NCI-H345 treated with DMSO at 0.1 percent for 48 hours (cell line): Measurements from ENCODE around the gene DYNAP.

Source experiments
- DNase-seq: peaks from one replicate; lab custom pipeline; 2025; ENCODE audit not compliant: unreplicated experiment; lab: John Stamatoyannopoulos, UW

DYNAP gene, protein sequence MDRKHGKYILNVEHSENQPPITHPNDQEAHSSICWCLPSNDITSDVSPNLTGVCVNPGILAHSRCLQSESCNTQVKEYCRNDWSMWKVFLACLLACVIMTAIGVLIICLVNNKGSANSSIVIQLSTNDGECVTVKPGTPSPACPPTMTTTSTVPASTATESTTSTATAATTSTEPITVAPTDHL

DNA sequence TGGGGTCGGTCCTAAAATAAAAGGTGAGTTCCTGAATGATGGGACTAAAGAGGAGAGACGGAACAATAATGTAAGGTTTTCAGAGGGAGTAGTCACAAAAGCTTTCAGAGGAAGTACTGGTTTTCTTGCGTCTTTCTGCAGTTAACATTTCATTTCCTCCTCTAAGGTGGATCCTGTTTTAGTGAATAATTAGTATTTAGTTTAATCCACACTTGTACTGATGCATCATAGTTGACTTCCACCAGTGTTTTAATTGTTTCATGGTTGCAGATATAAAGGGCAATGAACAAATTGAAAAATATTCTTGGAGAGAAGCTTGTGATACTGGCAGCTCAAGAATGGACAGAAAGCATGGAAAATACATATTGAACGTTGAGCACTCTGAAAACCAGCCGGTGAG lies at the start of gene DYNAP:
Gene DYNAP (plus strand): TSS at position 301 of the 400 bp plus-strand sequence. CDS start 38 bp downstream, at position 339.
- no peak for DNase-seq

DNA sequence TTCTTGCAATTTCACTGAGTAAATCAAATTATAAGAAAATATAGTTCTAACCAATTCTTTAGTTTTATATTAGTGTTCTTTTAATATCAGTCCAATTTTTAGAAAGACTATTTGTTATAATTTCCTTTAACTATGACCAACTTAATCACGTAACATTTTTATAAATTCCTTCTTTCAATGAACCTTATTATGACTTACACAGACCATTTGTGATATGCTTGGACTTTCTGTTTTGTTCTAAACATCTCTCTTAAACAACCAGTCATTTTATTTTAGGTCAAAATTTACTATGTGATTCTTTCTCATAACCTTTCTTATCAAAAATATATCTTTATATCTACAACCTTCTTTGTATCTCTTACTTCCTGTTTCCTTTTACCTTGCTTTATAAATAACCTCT lies 39.5 kb upstream of the DYNAP start:
- DNase-seq = no peak

DNA sequence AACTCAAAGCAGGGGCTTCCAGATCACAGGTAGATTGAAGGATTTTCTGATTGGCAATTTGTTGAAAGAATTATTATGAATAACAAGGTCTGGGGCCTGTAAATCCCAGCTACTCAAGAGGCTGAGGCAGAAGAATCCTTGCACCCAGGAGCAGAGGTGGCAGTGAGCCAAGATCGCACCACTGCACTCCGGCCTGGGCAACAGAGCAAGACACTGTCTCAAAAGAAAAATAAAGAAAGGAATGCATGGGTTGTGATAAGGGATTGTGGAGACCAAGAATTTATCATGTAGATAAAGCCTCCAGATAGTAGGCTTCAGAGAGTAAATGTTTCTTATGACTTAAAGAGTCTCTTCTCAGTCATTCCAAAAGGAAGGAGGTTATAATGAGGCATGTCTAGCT lies 35.8 kb upstream of the DYNAP start:
- no peak for DNase-seq

DNA sequence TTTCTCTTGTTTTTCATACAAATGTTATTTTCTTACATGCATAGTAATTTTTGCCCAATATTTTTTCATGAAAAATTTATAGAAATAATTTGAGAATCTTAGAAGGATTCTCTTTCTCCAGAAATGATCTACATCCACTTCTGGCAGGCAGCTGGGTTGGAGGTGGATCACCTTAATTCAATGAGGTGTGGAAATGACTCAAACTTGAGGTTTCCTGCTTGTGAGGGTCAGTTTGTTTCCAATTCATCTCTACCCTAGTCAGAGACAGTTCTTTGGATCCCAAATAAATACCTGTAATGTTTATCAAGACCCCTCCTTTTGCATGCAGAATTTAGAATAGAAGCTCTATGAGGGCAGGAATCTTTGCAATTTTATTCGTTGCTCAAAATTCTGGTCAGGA lies 35.0 kb upstream of the DYNAP start:
- no peak for DNase-seq

DNA sequence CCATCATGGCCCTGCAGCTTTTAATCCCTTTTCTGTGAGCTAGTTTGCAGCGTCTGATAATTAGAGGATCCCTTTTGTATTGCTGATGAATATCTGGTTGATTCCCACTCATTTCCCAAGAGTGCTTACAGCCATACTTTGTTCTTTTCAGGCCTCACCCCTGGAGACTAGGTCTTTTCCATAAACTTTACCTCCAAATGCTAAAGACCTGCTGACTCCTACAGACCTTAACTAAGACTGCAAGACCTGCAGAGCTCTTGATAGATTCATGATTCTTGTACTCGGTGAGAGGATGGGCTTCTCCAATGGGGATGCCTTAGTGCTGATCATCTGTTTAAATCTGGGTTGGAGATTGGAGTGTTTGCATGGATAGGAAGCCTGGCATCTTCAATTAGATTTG lies 33.1 kb upstream of the DYNAP start:
- no peak for DNase-seq

DNA sequence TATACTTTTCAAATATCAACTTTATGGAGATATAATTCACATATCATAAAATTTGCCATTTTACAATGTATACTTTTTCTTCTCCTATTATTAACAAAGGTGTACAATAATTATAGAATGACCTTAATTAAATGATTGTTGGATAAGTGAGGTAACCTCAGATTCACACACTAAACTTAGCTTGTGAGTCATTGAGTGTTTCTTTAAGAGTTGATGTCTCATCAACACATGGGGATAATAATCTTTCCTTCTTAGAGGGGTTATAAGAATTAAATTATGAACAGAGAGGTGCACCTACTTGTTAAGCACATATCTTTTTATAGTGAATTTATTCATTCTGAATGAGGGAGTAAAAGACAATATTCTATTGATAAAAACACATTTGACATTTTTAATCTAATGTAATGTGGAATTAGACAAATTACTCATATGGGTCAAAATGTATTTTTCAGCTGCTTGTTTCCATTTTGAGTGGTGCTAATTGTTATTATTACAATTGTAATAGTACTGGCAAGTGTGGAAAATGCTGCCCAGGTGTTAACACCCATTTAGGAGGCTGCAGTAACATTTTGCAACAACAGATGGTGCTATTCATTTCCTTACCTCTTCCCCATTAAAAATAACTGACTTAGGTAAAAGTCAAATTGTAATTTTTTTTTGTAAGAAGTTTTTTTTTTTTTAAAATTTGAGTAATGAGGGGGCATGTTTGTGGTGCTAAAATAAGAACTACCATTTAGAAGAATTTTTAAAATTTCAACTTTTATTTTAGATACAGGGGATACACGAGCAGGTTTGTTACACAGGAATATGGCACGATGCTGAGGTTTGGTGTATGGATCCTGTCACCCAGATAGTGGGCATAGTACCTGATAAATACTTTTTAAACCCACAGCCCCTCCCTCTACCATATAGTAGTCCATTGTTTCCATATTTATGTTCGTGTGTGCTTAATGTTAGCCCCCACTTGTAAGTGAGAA lies 32.1 kb upstream of the DYNAP start:
- DNase-seq = no peak

DNA sequence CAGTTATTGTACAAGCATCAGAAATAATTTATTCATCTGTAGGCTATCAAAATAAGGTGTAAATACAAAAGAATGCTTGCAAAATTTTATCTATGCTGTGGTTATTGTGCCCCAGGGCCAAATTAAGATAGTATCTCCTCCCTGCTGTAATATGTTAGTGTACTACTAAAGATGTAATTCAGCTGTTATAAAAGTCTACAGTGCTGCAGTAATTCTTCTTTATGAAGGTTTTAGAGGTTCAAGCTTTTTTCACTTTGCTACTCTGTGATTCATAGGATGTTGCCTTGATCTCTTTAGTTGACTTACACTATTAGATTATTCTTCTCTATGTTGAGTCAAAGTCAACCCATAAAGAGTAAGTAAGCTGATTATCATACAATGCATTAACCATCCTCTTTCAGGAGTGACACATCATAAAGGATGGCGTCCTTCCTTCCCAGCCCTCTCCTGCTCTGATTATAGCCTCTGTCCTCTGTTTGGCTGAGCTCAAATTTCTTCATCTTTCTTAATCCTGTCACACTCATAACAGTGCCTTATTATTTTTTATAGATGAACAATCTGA lies 29.3 kb upstream of the DYNAP start:
- DNase-seq = no peak

DNA sequence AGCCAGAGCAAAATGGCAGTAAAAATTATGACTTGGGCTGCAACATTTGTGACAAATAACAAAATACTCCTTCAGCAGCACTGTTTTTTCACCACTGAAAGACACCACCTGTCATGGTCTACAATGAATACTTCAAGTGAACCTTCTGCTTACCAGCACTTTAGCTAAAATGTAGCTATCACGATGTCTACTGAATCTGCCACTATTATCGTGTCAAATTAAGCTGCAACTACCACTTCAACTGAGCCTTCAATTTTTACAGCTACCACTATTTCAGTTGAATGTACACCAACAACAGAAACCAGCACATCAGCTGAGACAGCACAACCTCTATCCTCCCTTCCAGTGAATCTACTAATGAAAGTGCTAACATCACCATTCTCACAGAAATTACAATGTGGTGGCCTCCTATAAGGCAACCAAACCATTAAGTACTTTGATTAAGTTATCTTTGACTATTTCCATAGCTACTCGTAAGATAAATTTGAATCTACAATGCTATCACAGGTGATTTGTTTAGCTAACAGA lies 10.8 kb upstream of the DYNAP start:
- no peak for DNase-seq

DNA sequence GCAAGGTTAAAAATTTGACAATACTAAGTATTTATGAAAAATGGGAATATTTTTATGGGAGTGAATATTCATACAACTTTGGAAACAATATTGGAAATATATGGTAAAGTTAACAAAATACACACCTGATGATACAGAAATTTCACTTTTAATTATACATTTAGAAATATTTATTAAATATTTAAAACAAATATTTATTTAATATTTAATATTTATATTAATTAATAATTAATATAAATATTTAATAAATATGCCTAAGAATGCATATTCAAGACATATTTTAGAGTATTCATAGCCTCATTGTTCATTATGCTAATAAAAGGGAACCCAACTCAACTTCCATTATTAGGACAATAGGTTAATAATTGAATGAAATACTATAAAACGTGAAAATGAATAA lies 7.0 kb upstream of the DYNAP start:
- DNase-seq = no peak

DNA sequence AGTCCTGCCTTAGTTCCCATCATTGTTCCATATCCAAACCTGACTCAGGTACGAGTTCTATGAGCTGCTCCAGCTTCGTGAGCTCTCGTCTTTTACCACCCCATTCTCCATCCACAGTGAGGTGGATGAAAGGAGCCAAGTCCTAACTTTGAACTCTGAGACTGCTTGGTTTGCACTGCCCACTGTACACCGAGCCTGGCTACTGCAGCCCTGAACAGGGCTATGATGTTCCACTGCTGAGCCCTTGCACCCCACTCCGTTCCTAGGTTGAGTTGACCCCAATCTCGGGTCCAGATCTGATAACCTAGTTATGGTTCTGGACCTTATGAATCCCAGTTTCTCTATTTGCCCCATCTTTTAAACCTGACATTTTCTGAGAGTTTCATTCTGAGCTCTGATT lies 5.3 kb upstream of the DYNAP start:
- DNase-seq = no peak

DNA sequence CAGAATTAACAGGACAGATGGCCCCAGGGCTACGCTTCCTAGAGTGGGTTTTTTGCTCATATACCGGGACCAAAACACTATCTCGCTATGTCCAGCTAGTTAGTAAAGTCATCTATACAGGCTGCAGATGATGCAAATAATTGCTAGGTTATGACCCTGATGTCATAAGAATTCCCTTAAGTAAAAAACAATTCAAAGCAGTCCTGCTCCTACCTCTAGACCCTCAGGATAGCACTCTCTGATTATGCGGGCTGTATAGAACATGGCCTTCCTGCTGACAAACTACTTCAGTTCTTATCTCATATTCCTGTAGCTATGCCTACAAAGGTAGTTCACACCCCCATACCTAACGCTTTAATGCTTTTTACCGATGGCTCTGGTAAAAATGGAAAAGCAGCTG lies 13.2 kb downstream of the DYNAP start:
- no peak for DNase-seq

DNA sequence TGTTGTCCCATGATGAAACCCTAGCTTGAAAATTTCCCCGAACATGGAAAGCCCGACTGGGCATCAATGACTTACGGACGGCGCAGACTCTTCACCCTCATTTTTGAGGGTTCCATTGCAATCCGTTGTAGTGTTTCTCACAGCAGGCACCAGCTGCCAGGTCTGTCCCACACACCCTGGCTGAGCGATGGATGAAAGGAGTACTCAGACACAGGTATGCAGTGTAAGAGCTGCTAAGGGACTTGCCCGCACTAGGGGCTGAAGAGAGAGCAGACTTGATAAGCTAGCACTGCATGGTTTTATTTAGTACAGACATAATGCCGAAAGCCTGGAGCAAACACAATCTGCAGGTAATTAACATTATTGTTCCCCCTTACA lies 15.8 kb downstream of the DYNAP start:
- no peak for DNase-seq

DNA sequence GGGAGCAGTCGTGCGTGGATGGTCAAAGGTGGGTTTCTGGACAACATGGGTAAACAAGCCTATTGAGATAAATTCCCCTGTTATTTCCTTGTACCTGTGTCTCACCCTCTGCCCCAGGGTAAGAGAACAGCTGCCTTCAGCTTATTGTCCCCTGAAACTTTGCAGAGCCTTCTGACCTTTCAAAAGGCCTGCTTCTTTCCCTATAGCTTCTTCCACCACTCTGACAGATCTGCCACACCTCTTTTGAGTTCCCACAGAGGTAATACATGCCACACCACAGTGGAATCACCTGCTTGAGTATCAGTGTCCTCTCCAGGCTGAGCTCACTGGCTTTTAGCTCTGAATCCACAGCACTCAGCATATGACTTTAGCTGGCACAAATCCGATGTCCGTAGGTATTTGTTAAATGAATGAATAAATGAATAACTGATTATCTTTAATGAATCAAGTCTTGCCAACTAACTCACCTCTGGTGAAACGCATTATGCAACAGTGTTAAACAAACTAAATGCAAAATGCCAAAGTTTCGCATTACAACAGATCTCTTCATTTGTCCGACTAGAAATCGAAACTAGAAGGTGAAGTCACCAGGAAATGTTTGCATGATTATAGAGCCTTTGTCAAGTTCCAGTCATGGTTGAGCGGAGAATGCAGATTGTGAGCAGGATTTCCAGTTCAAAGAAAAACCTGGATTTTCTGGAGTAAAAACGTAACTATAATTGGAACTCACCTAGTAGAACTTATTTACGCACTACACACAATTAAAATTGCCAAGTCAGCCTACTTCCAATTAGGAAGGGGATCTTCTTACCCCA lies 16.4 kb downstream of the DYNAP start:
- no peak for DNase-seq

DNA sequence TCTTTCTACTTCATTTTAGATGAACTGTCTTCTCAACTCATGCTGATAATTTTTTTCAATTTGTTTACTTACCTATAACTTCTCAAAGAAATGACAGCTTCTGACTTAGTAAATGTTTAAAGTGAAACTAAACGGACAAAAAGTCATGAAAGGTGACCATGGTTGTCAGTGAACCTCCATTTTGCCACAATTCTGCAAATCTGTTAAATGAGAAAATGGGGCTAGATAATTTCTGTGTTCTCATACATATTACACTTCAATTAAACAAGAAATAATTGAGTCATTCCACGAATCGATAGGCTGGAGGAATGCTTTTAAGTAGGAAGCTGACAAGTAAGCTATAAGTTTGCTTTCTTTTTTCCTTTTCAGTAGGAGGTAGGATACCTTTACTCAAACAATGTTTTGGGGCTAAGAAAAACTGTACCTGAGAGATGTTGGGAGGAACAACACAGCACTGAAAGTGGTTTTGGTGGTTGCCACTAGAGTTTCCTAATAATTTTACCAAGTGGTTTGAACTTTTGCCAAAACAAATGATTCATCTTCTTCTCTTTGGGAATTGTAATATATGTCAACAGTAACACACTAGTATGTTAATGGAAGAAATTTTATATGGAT lies 17.1 kb downstream of the DYNAP start:
- DNase-seq = no peak

DNA sequence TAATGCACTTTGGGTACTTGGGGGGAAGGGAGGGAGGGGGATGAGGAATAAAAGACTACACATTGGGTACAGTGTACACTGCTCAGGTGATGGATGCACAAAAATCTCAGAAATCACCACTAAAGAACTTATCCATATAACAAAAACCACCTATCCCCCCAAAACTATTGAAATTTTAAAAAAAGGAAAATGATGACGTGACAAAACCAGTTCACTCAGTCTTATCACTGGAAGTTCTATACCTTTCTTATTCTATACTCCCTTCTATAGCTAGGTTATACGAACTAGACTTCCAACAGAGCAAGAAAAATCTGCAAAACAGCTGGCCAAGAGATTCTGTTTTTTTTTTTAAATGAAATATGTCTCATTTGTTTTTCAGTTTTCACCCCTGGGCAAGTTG lies 20.8 kb downstream of the DYNAP start:
- DNase-seq = no peak

DNA sequence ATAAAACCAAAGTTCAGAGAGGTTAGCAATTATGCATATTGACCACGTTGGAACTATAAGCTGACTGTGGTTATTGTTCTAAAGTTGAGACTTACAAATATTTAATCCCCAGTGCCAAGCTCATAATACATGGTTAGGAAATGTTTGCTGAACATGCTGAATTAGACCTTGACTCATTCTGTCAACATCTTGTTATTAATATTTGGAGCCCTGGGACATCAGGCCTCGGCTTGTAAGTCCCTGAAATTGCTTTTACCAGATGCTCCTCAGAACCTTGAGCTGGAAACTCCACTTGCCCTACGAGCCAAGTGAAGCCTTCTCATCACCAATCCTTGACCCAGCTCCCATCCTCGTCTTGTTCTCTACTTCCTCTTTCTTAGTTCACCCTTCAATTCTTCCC lies 21.2 kb downstream of the DYNAP start:
- DNase-seq = no peak

DNA sequence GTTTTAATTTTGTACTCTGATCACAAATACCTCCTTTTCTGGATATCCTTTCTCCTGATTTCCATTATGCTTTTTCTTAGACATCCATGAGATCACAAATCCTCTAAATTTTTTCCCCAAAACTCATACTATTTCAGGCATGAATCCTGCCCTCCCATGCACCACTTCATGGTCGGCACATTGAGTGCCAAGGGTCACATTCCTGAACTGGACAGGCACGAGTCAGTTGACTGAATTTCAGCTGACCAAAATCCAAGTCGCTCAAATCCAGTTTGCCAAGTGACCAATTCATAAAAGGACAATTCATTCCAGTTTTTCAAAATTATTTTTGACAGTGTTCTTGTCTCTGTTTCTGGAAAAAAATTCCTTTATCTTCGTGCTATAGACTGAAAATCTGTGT lies 22.1 kb downstream of the DYNAP start:
- DNase-seq = no peak

DNA sequence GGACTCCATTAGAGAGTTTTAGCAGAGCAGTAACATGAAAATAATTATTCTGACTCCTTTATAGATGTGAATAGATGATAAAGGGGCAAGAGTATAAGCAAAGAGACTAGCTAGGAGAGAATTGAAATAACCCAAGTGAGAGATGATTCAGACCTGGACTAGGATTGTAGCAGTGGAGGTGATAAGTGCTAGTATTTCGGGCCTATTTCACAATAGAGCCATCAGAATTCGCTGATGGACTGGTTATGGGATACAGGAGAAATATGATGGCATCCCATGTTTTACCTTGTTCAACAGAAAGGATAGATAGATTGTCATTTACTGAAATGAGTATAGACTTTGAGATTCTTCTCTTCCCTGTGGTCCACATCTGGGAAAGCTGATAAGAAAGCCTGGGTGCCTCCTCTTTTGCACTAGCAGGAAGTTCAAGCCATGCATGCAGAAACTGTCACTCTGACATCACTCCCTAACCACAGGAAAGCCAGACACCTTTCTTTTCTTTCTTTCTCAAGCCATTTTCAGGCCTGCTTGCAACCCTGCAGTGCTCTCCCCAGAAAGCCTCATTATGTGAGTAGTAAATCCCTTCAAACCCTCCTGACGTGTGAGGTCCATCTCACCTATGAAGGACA lies 25.3 kb downstream of the DYNAP start:
- no peak for DNase-seq

DNA sequence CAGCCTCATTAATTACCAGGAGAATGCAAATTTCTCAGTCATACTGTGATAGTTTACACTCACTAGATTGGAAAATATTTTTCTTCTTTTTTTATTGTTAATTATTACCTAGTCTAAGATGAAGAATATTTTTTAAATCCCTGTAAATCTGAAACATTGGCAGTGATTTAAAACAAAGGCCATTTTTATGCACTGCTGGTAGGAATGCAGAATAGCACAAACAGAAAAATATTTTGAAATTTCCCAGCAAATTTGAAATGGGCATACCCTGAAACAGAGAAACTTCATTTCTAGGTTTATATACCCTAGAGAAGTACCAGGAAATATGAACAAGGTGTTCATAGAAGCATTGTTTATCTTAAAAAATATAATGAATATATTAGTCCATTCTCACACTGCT lies 31.0 kb downstream of the DYNAP start:
- DNase-seq = no peak

DNA sequence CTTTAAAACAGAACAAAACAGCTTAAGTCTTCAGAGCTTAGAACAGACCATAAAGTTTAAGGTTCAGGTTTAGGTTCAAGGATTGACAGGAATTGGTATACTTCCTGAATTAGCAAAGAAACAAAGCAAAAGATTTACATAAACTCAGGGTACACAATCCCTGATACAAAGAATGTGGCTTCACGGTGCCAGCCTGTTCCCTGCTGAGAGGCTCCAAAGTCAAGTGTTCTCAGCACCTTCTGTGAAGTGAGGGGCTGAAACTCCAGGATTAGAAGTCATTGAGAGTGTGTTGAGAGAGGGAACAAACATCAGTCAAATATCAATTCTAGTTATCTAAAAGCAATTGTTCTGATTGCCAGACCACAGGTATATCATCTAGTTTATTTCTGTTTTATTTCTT lies 35.7 kb downstream of the DYNAP start:
- no peak for DNase-seq
